Neural cell (in vitro differentiated cells): ENCODE results near the gene SCYGR2.

Source experiments
- CTCF ChIP-seq: fragments of 450-650 bp; IDR thresholded peaks from 2 replicates; pipeline ENCODE4 v1.5.1; 2014; ENCODE audit warnings: antibody characterized with exemption, mild to moderate bottlenecking, moderate library complexity; ENCODE audit not compliant: poor library complexity, severe bottlenecking
- EP300 ChIP-seq: fragments of 450-650 bp; conservative IDR thresholded peaks from 2 replicates; pipeline ENCODE4 v1.6.1; 2014; ENCODE audit warnings: antibody characterized with exemption, mild to moderate bottlenecking, moderate library complexity; ENCODE audit not compliant: poor library complexity, severe bottlenecking
- EZH2 ChIP-seq: fragments of 200-600, 300-800 bp; shearing (Covaris generic), sonication (generic); IDR thresholded peaks from 2 replicates; pipeline ENCODE4 v1.6.1; 2014; ENCODE audit warnings: antibody characterized with exemption, low read length, borderline replicate concordance, mild to moderate bottlenecking; ENCODE audit not compliant: insufficient read depth, poor library complexity, severe bottlenecking
- MXI1 ChIP-seq: fragments of 450-650 bp; conservative IDR thresholded peaks from 2 replicates; pipeline ENCODE4 v1.6.1; 2014; ENCODE audit warnings: antibody characterized with exemption, mild to moderate bottlenecking; ENCODE audit not compliant: poor library complexity, severe bottlenecking
- POLR2AphosphoS5 ChIP-seq: IDR thresholded peaks from 2 replicates; pipeline ENCODE4 v1.6.1; 2012
- RAD21 ChIP-seq: fragments of 450-650 bp; conservative IDR thresholded peaks from 2 replicates; pipeline ENCODE4 v1.6.1; 2014; ENCODE audit warnings: antibody characterized with exemption, mild to moderate bottlenecking, moderate library complexity
- SMC3 ChIP-seq: fragments of 450-650 bp; conservative IDR thresholded peaks from 2 replicates; pipeline ENCODE4 v1.6.1; 2014; ENCODE audit warnings: antibody characterized with exemption, mild to moderate bottlenecking, moderate library complexity; ENCODE audit not compliant: poor library complexity
- TAF1 ChIP-seq: IDR thresholded peaks from 2 replicates; pipeline ENCODE4 v1.6.1; 2012; ENCODE audit warnings: low read depth
- TF ChIP-seq, protein P1 (sequence below): IDR thresholded peaks from 2 replicates; pipeline ENCODE4 v1.6.1; 2012; ENCODE audit warnings: borderline replicate concordance

DNA sequence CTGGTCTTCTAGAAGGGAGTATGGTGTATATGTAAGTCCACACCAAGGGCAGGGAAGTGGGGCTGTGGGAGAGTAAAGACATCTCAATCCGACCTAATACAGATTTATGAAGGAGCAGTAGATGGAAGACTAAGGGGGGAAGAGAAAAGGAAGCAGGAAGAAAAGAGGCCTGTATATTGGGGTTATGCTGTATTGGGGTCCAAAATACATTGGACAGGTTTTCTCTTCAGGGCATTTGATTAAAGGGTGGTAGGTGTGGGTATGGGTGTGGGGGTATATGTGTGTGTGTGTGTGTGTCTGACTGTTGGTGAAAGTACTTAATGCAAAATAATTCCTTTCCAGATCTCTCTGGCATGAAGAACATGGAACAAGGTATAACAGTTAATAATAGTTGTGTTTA, 33.6 kb upstream of the SCYGR2 start:
- TF ChIP-seq CTCF (no peak), EZH2 (no peak), MXI1 (no peak), POLR2AphosphoS5 (no peak), EP300 (no peak), RAD21 (no peak), TAF1 (no peak), SMC3 (no peak)
- TF ChIP-seq, protein P1, sequence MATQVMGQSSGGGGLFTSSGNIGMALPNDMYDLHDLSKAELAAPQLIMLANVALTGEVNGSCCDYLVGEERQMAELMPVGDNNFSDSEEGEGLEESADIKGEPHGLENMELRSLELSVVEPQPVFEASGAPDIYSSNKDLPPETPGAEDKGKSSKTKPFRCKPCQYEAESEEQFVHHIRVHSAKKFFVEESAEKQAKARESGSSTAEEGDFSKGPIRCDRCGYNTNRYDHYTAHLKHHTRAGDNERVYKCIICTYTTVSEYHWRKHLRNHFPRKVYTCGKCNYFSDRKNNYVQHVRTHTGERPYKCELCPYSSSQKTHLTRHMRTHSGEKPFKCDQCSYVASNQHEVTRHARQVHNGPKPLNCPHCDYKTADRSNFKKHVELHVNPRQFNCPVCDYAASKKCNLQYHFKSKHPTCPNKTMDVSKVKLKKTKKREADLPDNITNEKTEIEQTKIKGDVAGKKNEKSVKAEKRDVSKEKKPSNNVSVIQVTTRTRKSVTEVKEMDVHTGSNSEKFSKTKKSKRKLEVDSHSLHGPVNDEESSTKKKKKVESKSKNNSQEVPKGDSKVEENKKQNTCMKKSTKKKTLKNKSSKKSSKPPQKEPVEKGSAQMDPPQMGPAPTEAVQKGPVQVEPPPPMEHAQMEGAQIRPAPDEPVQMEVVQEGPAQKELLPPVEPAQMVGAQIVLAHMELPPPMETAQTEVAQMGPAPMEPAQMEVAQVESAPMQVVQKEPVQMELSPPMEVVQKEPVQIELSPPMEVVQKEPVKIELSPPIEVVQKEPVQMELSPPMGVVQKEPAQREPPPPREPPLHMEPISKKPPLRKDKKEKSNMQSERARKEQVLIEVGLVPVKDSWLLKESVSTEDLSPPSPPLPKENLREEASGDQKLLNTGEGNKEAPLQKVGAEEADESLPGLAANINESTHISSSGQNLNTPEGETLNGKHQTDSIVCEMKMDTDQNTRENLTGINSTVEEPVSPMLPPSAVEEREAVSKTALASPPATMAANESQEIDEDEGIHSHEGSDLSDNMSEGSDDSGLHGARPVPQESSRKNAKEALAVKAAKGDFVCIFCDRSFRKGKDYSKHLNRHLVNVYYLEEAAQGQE = no peak
